Measurements from ENCODE around the gene ATXN10.

- TF ChIP-seq CTCF (conservative IDR thresholded peaks at IDR 0.05 in 1 of 2, IDR thresholded peaks at IDR 0.05 in 1 of 2; ENCODE audit: low read depth in 1 of 2, low read length in 2 of 2) (no peak), EZH2 (IDR thresholded peaks at IDR 0.05; ENCODE audit: low read length, missing control alignments) (no peak)
Observed at GRCh38 chr22:45627489-45628233, 44.0 kb upstream of the ATXN10 start.

Data from fibroblast of lung (primary cell).